DOHH2 (cell line): ENCODE data around the gene LDLR.

ENCODE experiments used
- H3F3A ChIP-seq: fragments of 200-600 bp; sonication (generic), shearing (Covaris generic); 2 replicates; pipeline ENCODE4 v1.6.0; 2016; ENCODE audit warnings: antibody characterized with exemption, mild to moderate bottlenecking; ENCODE audit not compliant: control insufficient read depth, insufficient read depth
- H3K27ac ChIP-seq: fragments of 200-600 bp; sonication (generic); 2 replicates; pipeline ENCODE4 v1.5.1; 2014; ENCODE audit warnings: low read depth, mild to moderate bottlenecking, low read length, moderate library complexity
- H3K27me3 ChIP-seq: fragments of 200-600 bp; sonication (generic); 2 replicates; pipeline ENCODE4 v1.6.1; 2014; ENCODE audit warnings: mild to moderate bottlenecking, low read length, mixed read lengths; ENCODE audit not compliant: control insufficient read depth
- H3K36me3 ChIP-seq: fragments of 200-600 bp; sonication (generic); 2 replicates; pipeline ENCODE4 v1.6.1; 2014; ENCODE audit warnings: mild to moderate bottlenecking, low read length, moderate library complexity, mixed read lengths; ENCODE audit not compliant: control insufficient read depth
- H3K4me1 ChIP-seq: fragments of 200-600 bp; sonication (generic); 2 replicates; pipeline ENCODE4 v1.6.1; 2014; ENCODE audit warnings: mild to moderate bottlenecking, low read length, mixed read lengths; ENCODE audit not compliant: control insufficient read depth
- H3K4me2 ChIP-seq: fragments of 200-600 bp; sonication (generic); 2 replicates; pipeline ENCODE4 v1.6.0; 2014; ENCODE audit warnings: mild to moderate bottlenecking, low read length, moderate library complexity
- H3K4me3 ChIP-seq: fragments of 200-600 bp; sonication (generic); 2 replicates; pipeline ENCODE4 v1.5.1; 2014; ENCODE audit warnings: mild to moderate bottlenecking, low read length, mixed read lengths
- H3K79me2 ChIP-seq: fragments of 200-600 bp; sonication (generic); 2 replicates; pipeline ENCODE4 v1.6.1; 2014; ENCODE audit warnings: mild to moderate bottlenecking, low read length, mixed read lengths; ENCODE audit not compliant: control insufficient read depth
- H3K9me2 ChIP-seq: fragments of 200-600 bp; sonication (generic); replicated peaks from 2 replicates; pipeline ENCODE4 v1.6.1; 2014; ENCODE audit warnings: mild to moderate bottlenecking, low read length, mixed read lengths; ENCODE audit not compliant: control insufficient read depth
- H3K9me3 ChIP-seq: fragments of 200-600 bp; sonication (generic); 2 replicates; pipeline ENCODE4 v1.6.1; 2014; ENCODE audit warnings: antibody characterized with exemption, low read length, mixed read lengths; ENCODE audit not compliant: control insufficient read depth, insufficient read depth
- H4K20me1 ChIP-seq: fragments of 200-600 bp; sonication (generic); 2 replicates; pipeline ENCODE4 v1.6.0; 2014; ENCODE audit warnings: low read depth, mild to moderate bottlenecking, antibody characterized with exemption, low read length, moderate library complexity; ENCODE audit not compliant: control insufficient read depth, insufficient read depth
- EZH2phosphoT487 ChIP-seq: fragments of 200-600 bp; sonication (generic); IDR thresholded peaks from 2 replicates; pipeline ENCODE4 v1.6.1; 2017; ENCODE audit warnings: borderline replicate concordance, mild to moderate bottlenecking, antibody characterized with exemption, low read length, moderate library complexity, mixed read lengths
- TF ChIP-seq, protein P1 (sequence below): fragments of 200-600 bp; sonication (generic); IDR thresholded peaks from one replicate; pipeline ENCODE4 v1.5.1; 2014; ENCODE audit warnings: antibody characterized with exemption, mild to moderate bottlenecking, low read depth, low read length; ENCODE audit not compliant: poor library complexity, severe bottlenecking

The LDLR gene

DNA sequence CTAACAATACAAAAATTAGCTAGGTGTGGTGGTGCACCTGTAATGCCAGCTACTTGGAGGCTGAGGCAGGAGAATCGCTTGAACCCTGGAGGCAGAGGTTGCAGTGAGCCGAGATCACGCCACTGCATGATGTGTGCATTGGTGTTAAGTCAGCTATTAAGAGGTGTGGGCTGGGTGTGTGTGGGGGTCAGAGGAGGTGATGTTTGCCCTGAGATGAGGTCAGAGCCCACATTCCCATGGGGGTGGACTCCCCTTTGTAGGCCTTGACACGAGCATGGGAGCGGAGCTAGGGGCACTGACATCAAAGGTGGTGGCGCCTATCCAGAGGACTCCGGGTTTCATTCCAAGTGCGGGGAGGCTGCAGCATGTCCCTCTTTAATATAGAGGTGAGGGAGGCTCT is 34.6 kb upstream of the LDLR start:
- Histone ChIP-seq H3K4me3 (no peak overlapping the region), H3K36me3 (peaks cover 82% of the 10 kb centered on the region), H3K27ac (no peak overlapping the region), H4K20me1 (no peaks in the 10 kb centered on the region), H3K27me3 (no peaks in the 10 kb centered on the region), H3K9me2 (no peaks in the 10 kb centered on the region), H3K9me3 (no peaks in the 10 kb centered on the region), H3K79me2 (peaks cover 44% of the 10 kb centered on the region), H3K4me2 (no peak overlapping the region), H3F3A (peaks cover 10% of the 10 kb centered on the region), H3K4me1 (peaks cover 47% of the 10 kb centered on the region)
- TF ChIP-seq, protein P1, sequence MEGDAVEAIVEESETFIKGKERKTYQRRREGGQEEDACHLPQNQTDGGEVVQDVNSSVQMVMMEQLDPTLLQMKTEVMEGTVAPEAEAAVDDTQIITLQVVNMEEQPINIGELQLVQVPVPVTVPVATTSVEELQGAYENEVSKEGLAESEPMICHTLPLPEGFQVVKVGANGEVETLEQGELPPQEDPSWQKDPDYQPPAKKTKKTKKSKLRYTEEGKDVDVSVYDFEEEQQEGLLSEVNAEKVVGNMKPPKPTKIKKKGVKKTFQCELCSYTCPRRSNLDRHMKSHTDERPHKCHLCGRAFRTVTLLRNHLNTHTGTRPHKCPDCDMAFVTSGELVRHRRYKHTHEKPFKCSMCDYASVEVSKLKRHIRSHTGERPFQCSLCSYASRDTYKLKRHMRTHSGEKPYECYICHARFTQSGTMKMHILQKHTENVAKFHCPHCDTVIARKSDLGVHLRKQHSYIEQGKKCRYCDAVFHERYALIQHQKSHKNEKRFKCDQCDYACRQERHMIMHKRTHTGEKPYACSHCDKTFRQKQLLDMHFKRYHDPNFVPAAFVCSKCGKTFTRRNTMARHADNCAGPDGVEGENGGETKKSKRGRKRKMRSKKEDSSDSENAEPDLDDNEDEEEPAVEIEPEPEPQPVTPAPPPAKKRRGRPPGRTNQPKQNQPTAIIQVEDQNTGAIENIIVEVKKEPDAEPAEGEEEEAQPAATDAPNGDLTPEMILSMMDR: no peak
- no peak for TF ChIP-seq EZH2phosphoT487

DNA sequence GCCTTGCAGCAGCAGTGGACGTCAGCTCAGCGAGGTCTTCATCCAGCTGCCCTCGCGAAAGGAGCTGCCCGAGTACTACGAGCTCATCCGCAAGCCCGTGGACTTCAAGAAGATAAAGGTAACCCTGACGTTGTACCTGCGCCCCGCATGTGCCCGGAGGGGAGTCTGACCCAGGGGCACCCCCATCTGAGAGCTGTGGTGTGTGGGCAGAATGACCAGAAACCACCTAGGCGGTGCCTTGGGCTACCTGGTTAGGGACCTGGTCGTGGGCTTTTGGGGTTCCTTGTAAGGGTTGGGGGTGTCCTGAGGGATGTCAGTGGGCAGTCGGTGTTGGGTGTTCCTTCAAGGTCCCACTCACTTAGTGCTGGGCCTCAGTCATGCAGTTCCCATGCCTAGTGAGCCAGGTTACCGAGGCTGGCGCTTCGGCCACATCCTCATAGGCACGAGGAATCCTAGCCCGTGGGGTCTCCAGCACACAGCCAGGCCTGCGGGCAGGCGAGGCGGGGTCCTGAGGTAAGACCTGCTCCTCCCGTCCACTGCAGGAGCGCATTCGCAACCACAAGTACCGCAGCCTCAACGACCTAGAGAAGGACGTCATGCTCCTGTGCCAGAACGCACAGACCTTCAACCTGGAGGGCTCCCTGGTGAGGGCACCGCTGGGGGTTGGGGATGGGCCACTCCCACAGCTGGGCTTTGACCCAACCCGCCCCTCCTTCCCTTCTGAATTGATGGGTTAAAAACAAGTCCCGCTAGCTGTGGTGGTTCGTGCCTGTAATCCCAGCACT is 30.8 kb upstream of the LDLR start:
- no peak for TF ChIP-seq EZH2phosphoT487
- TF ChIP-seq, protein P1: no peak
- Histone ChIP-seq H3K9me3 (no peaks in the 10 kb centered on the region), H3K27ac (no peak overlapping the region), H3K27me3 (no peaks in the 10 kb centered on the region), H3K4me3 (no peak overlapping the region), H3K9me2 (no peaks in the 10 kb centered on the region), H3K4me1 (peaks cover 9% of the 10 kb centered on the region), H4K20me1 (no peaks in the 10 kb centered on the region), H3K36me3 (peaks cover 82% of the 10 kb centered on the region), H3K4me2 (no peak overlapping the region), H3K79me2 (peaks cover 19% of the 10 kb centered on the region), H3F3A (no peaks in the 10 kb centered on the region)

DNA sequence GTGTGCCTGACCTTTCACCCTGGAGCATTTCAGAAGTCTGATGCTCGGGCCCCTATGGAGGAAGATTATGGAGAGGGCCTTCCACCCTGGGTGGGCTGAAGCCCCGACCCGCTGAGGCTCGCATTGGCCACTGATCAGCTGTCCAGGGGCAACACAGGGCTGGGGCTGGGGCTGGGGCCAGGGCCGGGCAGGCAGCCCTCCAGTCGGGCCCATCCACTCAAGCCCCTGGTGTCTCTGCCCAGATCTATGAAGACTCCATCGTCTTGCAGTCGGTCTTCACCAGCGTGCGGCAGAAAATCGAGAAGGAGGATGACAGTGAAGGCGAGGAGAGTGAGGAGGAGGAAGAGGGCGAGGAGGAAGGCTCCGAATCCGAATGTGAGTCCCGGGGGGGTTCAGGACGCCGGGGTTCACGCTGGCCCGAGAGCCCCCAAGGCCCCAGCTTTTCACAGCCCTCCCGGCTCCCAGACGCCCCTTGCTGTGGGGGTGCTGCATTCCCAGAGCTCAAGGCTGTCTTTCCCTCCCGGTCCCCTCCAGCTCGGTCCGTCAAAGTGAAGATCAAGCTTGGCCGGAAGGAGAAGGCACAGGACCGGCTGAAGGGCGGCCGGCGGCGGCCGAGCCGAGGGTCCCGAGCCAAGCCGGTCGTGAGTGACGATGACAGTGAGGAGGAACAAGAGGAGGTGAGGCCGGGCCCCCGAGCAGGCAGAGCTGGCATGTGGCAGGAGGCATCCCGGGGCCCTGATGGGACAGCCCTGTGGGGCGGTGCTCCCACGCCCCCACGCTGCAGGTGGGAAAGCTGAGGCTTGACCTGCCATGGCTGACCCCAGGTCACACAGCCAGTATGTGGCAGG is 29.5 kb upstream of the LDLR start:
- Histone ChIP-seq H3K4me2 (no peak overlapping the region), H3K36me3 (peaks cover 77% of the 10 kb centered on the region), H3K27me3 (no peaks in the 10 kb centered on the region), H3K9me2 (no peaks in the 10 kb centered on the region), H3K79me2 (peaks cover 6% of the 10 kb centered on the region), H3F3A (no peaks in the 10 kb centered on the region), H3K27ac (no peak overlapping the region), H3K9me3 (no peaks in the 10 kb centered on the region), H3K4me3 (no peak overlapping the region), H4K20me1 (no peaks in the 10 kb centered on the region), H3K4me1 (no peaks in the 10 kb centered on the region)
- no peak for TF ChIP-seq EZH2phosphoT487

DNA sequence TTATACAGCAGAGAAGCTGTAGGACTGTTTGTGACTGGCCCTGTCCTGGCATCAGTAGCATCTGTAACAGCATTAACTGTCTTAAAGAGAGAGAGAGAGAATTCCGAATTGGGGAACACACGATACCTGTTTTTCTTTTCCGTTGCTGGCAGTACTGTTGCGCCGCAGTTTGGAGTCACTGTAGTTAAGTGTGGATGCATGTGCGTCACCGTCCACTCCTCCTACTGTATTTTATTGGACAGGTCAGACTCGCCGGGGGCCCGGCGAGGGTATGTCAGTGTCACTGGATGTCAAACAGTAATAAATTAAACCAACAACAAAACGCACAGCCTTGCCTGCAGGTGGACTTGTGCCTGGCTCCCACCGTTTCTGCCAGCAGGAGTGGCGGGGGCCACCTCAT is 27.3 kb upstream of the LDLR start:
- Histone ChIP-seq H3K4me3 (no peak overlapping the region), H3K4me1 (no peaks in the 10 kb centered on the region), H3K9me2 (no peaks in the 10 kb centered on the region), H3K4me2 (no peak overlapping the region), H3K9me3 (no peaks in the 10 kb centered on the region), H3K36me3 (peaks cover 69% of the 10 kb centered on the region), H4K20me1 (no peaks in the 10 kb centered on the region), H3F3A (no peaks in the 10 kb centered on the region), H3K27ac (no peak overlapping the region), H3K79me2 (no peaks in the 10 kb centered on the region), H3K27me3 (no peaks in the 10 kb centered on the region)
- TF ChIP-seq, protein P1: no peak
- no peak for TF ChIP-seq EZH2phosphoT487
